AG04449 (cell line): ENCODE measurements around the gene MYL1.

Experiments
- CTCF ChIA-PET: fragments of 350-600 bp; formaldehyde crosslinking; extraction: SDS; loops from one replicate; lab custom pipeline; 2021; ENCODE audit warnings: antibody characterized with exemption; lab: Yijun Ruan, JAX
- POLR2A ChIA-PET: fragments of 400-600, 350-600 bp; formaldehyde crosslinking; extraction: SDS; loops from one replicate; lab custom pipeline; 2020; ENCODE audit warnings: antibody characterized with exemption, inconsistent platforms; lab: Yijun Ruan, JAX
- DNase-seq: peaks from one replicate; pipeline ENCODE4 v3.0.0-alpha.2; 2010; ENCODE audit warnings: low read depth, low spot score
- H3K4me3 ChIP-seq: 2 replicates; pipeline ENCODE4 v1.5.1; 2011; ENCODE audit warnings: low read depth, mild to moderate bottlenecking, control low read depth, low read length
- CTCF ChIP-seq: IDR thresholded peaks from one replicate; pipeline ENCODE4 v1.5.1; 2011; ENCODE audit warnings: mild to moderate bottlenecking, moderate library complexity, low read length, control low read depth, inconsistent platforms; ENCODE audit not compliant: insufficient read depth; ENCODE audit errors: missing control alignments

Gene MYL1

GRCh38 chr2:210264282-210264681 is 50.7 kb downstream of the MYL1 start:
- no peak for TF ChIP-seq CTCF
- DNase-seq, result no peak
- ChIA-PET CTCF (interaction anchor here (1.0 kb wide), 1 partner anchor 15 kb away, joined by 3 read pairs; no protein-coding TSS in a partner anchor), POLR2A (no interaction called here)
- no peak overlapping the region for H3K4me3 ChIP-seq

- POLR2A ChIA-PET, result no interaction called here
- H3K4me3 ChIP-seq, result no peak overlapping the region
- CTCF ChIA-PET, result no interaction called here
- no peak for DNase-seq
- no peak for TF ChIP-seq CTCF
These were observed 51.1 kb downstream of the MYL1 start for GRCh38 chr2:210263841-210264240.

- ChIA-PET POLR2A (no interaction called here), CTCF (no interaction called here)
- no peak for TF ChIP-seq CTCF
- DNase-seq, result no peak
- H3K4me3 ChIP-seq, result no peak overlapping the region
These were observed 52.9 kb downstream of the MYL1 start for GRCh38 chr2:210262036-210262435.

GRCh38 chr2:210259687-210260086 is 55.3 kb downstream of the MYL1 start:
- ChIA-PET POLR2A (no interaction called here), CTCF (no interaction called here)
- DNase-seq, result no peak
- TF ChIP-seq CTCF, result no peak
- H3K4me3 ChIP-seq, result no peak overlapping the region

- ChIA-PET CTCF (interaction anchor here (0.9 kb wide), 1 partner anchor 146 kb away, joined by 3 read pairs; no protein-coding TSS in a partner anchor), POLR2A (no interaction called here)
- TF ChIP-seq CTCF, result no peak
- no peak overlapping the region for H3K4me3 ChIP-seq
- no peak for DNase-seq
These were observed 62.0 kb downstream of the MYL1 start for GRCh38 chr2:210252699-210253606.

GRCh38 chr2:210250622-210251021 is 64.4 kb downstream of the MYL1 start:
- TF ChIP-seq CTCF, result no peak
- ChIA-PET POLR2A (no interaction called here), CTCF (interaction anchor here (0.9 kb wide), 1 partner anchor 148 kb away, joined by 4 read pairs; no protein-coding TSS in a partner anchor)
- no peak overlapping the region for H3K4me3 ChIP-seq
- DNase-seq, result no peak
